Testis (tissue), 3 donors: ENCODE data around the gene EYA2. TPM values are rescaled to one million over a fixed set of nuclear protein-coding genes. Genes with fewer than 3 reads are reported as not detected.

Experiments
- DNase-seq: peaks from one replicate; pipeline ENCODE4 v3.0.0-alpha.2; 2019
- H3K27ac ChIP-seq, 2 donors: fragments of 200-600 bp; sonication (generic); one replicate each; pipeline ENCODE4 v1.5.1; 2019
- H3K27me3 ChIP-seq: fragments of 200-600 bp; sonication (generic); one replicate; pipeline ENCODE4 v1.5.1; 2019
- H3K36me3 ChIP-seq: fragments of 200-600 bp; sonication (generic); one replicate; pipeline ENCODE4 v1.5.1; 2017; ENCODE audit warnings: low read depth; ENCODE audit errors: missing control alignments
- H3K4me1 ChIP-seq: fragments of 200-600 bp; sonication (generic); one replicate; pipeline ENCODE4 v1.5.1; 2019
- H3K4me3 ChIP-seq, 2 donors: fragments of 200-600 bp; sonication (generic); one replicate each; pipeline ENCODE4 v1.5.1; 2017 to 2019
- H3K9me3 ChIP-seq: fragments of 200-600 bp; sonication (generic); one replicate; pipeline ENCODE4 v1.5.1; 2017
- POLR2A ChIP-seq: fragments of 450-650 bp; IDR thresholded peaks from one replicate; pipeline ENCODE4 v1.6.1; 2017; ENCODE audit warnings: antibody characterized with exemption, mild to moderate bottlenecking, moderate library complexity
- WGBS, 2 donors: methylation state at CpG; one replicate each; pipeline ENCODE4 v1.1.5; 2018; 5-methylcytosine and 5-hydroxymethylcytosine counted together
- intact Hi-C: fragments of 100-400 bp; cut with DNase I; formaldehyde crosslinking; loops from one replicate; pipeline ENCODE4 v1.15.1; 2023; ENCODE audit warnings: low total_unique reads
- polyA plus RNA-seq: library from polyadenylated mRNA; stranded (reverse); fragments of 350-450 nt; fragmentation: Illumina TruSeq; extraction: RNeasy Lipid Tissue Mini Kit (QIAGEN cat#74804); gene quantifications from one replicate; pipeline ENCODE4 v1.2.3, GENCODE V29; 2014; ENCODE audit warnings: low read depth, low replicate concordance; ENCODE audit not compliant: insufficient read depth
- total RNA-seq, 2 donors: library from RNA; depleted of rRNA; stranded (reverse); fragments of >200 nt; gene quantifications; one replicate each; pipeline ENCODE4 v1.2.3, GENCODE V29; 2016
- TF ChIP-seq, protein P1 (sequence below), 3 experiments: fragments of 450-650 bp in 2 of 3; fragments of 200-600 bp in 1 of 3; sonication (generic) in 1 of 3; IDR thresholded peaks; one replicate each; pipeline ENCODE4 v1.5.1; 2016 to 2019; ENCODE audit warnings: antibody characterized with exemption in 3 of 3, mild to moderate bottlenecking in 2 of 3, moderate library complexity in 1 of 3

The EYA2 gene
- total and polyA plus RNA-seq, 3 donors from 2014 or later, result 14.6 to 17.2 (median 16.2) TPM

DNA sequence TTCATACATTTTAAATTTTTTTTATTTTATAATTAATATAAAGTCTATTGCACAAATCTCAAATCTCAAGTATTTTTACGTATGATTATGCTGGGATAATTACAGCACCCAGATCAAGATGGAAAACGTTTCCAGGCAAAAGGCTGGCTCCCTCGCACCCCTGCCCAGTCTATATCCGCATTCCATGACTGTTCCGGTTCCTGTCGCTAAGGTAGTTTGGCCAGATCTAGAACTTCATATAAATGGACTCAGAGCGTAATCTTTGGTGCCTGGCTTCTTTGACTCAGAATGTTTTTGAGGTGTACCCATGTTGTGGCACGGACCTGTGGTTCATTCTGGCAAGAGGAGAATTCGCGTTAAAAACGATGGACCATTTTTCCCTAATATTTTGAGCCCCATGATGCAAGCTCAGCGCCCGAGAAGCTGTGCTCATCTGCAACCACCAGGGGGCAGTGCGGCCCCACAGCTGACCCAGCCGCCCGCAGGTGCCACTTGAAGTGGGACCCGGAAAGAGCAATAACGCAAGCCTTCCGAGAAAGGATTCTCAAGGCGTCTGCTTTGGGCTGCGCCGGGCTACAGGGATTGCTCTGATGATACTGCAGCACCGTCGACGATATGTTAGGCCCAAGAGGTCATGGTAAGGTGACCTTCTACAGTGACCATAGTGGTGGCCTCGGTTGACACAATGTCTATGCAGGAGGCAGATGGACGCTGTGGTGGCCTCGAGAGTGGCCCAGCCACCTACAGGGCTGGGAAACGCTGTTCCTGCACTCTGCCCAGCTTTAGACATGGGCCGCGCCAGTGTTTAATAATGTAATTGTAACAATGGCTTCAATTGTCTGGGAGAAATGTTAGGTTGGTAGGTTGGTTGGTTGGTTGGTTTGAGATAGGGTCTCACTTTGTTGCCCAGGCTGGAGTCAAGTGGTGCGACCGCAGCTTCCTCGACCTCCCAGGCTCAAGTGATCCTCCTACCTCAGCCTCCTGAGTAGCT, 301.7 kb downstream of the EYA2 start:
- Histone ChIP-seq H3K27me3 (no peaks in the 10 kb centered on the region), H3K4me3 (no peak overlapping the region), H3K36me3 (no peaks in the 10 kb centered on the region), H3K9me3 (no peaks in the 10 kb centered on the region), H3K4me1 (peaks cover 9% of the 10 kb centered on the region), H3K27ac (no peak overlapping the region)
- TF ChIP-seq, protein P1, sequence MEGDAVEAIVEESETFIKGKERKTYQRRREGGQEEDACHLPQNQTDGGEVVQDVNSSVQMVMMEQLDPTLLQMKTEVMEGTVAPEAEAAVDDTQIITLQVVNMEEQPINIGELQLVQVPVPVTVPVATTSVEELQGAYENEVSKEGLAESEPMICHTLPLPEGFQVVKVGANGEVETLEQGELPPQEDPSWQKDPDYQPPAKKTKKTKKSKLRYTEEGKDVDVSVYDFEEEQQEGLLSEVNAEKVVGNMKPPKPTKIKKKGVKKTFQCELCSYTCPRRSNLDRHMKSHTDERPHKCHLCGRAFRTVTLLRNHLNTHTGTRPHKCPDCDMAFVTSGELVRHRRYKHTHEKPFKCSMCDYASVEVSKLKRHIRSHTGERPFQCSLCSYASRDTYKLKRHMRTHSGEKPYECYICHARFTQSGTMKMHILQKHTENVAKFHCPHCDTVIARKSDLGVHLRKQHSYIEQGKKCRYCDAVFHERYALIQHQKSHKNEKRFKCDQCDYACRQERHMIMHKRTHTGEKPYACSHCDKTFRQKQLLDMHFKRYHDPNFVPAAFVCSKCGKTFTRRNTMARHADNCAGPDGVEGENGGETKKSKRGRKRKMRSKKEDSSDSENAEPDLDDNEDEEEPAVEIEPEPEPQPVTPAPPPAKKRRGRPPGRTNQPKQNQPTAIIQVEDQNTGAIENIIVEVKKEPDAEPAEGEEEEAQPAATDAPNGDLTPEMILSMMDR (IDR thresholded peaks at IDR 0.05), result peak; percentile 92 to 98 (median 97)
- TF ChIP-seq POLR2A, result no peak
- WGBS, 2 donors, result 37 to 40% methylated on average over 34 of the region's 34 CpGs
- DNase-seq, result peak; percentile 82
- intact Hi-C loops, result loop anchor here (5.0 kb wide), 1 partner anchor 186 kb away; no protein-coding TSS in a partner anchor

DNA sequence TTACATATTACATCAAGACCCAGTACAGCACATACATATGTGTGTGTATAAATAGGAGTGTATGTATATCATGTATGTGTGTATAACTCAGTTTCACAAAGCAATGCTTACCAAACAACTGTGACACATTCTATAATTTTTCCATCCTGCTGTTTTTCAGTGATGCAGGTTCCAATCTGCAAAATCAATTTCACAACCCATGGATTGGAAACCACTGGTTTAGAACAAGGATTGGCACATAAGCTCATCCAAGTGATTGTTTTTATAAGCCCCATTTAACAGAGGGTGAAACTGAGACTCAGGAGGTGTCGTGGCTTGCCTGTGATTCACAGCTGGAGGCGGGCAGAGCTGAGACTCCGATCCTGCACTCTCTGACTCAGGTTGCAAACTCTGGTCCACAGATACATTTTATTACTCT, 303.6 kb downstream of the EYA2 start:
- intact Hi-C loops, result loop anchor here (5.0 kb wide), 1 partner anchor 184 kb away; no protein-coding TSS in a partner anchor
- no peak for DNase-seq

DNA sequence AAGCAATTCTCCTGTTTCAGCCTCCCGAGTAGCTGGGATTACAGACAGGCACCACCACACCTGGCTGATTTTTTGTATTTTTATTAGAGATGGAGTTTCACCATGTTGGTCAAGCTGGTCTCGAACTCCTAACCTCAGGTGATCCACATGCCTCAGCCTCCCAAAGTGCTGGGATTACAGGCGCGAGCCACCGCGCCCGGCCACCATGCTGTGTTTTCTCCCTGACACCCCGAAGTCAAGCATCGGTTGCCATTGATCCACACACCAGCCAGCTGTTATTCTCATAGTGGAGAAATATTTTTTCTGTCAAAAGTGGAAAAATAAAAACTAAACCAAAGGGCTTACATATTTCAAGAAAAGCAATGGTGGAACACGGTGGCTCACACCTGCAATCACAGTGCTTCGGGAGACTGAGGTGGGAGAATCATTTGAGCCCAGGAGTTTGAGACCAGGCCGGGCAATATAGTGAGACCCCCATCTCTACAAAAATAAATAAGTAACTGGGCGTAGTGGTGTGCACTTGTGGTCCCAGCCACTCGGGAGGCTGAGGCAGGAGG, 304.4 kb downstream of the EYA2 start:
- Histone ChIP-seq H3K27me3 (no peaks in the 10 kb centered on the region), H3K4me3 (no peak overlapping the region), H3K9me3 (no peaks in the 10 kb centered on the region), H3K4me1 (peaks cover 9% of the 10 kb centered on the region), H3K36me3 (no peaks in the 10 kb centered on the region), H3K27ac (no peak overlapping the region)
- intact Hi-C loops, result loop anchor here (5.0 kb wide), 1 partner anchor 183 kb away; no protein-coding TSS in a partner anchor
- DNase-seq, result no peak
- WGBS, 2 donors, result 91 to 98% methylated on average over 13 to 14 of the region's 14 CpGs
- TF ChIP-seq POLR2A, result no peak

More for the DNA sequence above, 303.6 kb downstream of the EYA2 start:
- Histone ChIP-seq H3K27me3 (no peaks in the 10 kb centered on the region), H3K4me1 (peaks cover 9% of the 10 kb centered on the region), H3K9me3 (no peaks in the 10 kb centered on the region), H3K27ac (no peak overlapping the region), H3K4me3 (no peak overlapping the region), H3K36me3 (no peaks in the 10 kb centered on the region)
- TF ChIP-seq, protein P1 (IDR thresholded peaks at IDR 0.05), result no peak
- TF ChIP-seq POLR2A, result no peak
- 95 to 97% methylated on average over 3 of the region's 3 CpGs for WGBS, 2 donors

GRCh38 chr20:47201074-47201730, 306.6 kb downstream of the EYA2 start:
- Histone ChIP-seq H3K4me3 (no peak overlapping the region), H3K9me3 (no peaks in the 10 kb centered on the region), H3K4me1 (peaks cover 9% of the 10 kb centered on the region), H3K36me3 (no peaks in the 10 kb centered on the region), H3K27me3 (no peaks in the 10 kb centered on the region), H3K27ac (no peak overlapping the region)
- TF ChIP-seq, protein P1 (IDR thresholded peaks at IDR 0.05), result no peak
- no peak for TF ChIP-seq POLR2A
- intact Hi-C loops, result no loop called here
- DNase-seq, result no peak
- 83 to 89% methylated on average over 9 of the region's 9 CpGs for WGBS, 2 donors
